HepG2 (cell line): ENCODE results near the gene MZT2A. TPM values are rescaled to one million over a fixed set of nuclear protein-coding genes. Genes with fewer than 3 reads are reported as not detected.
"Not testable (repeated sequence)": the region's sequence is repeated elsewhere in the genome, so short reads cannot be mapped to it uniquely, and the experiment has no call there.

Experiments used
- ATAC-seq: fragments of 200-7000 bp; cut with Tn5 transposase; 3 replicates; pipeline ENCODE4 v1.9.1; 2020; ENCODE audit warnings: mild to moderate bottlenecking, moderate library complexity
- BruUV-seq: library from RNA; stranded (reverse); fragments of 400-500 nt; replicated peaks from 2 replicates; lab custom pipeline; 2021; lab: Mats Ljungman, UMichigan
- CTCF ChIA-PET: fragments of 300-600 bp; formaldehyde crosslinking; extraction: SDS; loops from one replicate; lab custom pipeline; 2021; ENCODE audit warnings: low total read pairs, inconsistent platforms, low intra/inter-chr PET ratio; lab: Yijun Ruan, JAX
- POLR2A ChIA-PET: fragments of 350-600 bp; sonication (Branson Sonifier 250); formaldehyde crosslinking; loops from one replicate; lab custom pipeline; 2020; ENCODE audit warnings: antibody characterized with exemption, inconsistent platforms; lab: Yijun Ruan, JAX
- DNase-seq: peaks from one replicate; pipeline ENCODE4 v3.0.0-alpha.2; 2015; ENCODE audit warnings: low spot score
- FAIRE-seq: peaks from 3 replicates; lab custom pipeline; 2011; peaks lifted over from hg19 to GRCh38; lab: Jason Lieb, UNC
- H2AFZ ChIP-seq: one replicate; pipeline ENCODE4 v1.6.1; 2011; ENCODE audit warnings: low read length, inconsistent platforms
- H3K27ac ChIP-seq: fragments of 300-600 bp; 3 replicates; pipeline ENCODE4 v1.8.0; 2011; ENCODE audit warnings: mixed run types, mild to moderate bottlenecking, mixed read lengths, low read length, inconsistent platforms; ENCODE audit not compliant: insufficient read depth; ENCODE audit errors: extremely low read length
- H3K27me3 ChIP-seq, 2 experiments: fragments of 200-600 bp in 1 of 2; 2 replicates in 1 of 2; 3 replicates in 1 of 2; pipeline versions ENCODE4 v1.6.0 to v1.8.0; 2011; ENCODE audit warnings: low read length in 2 of 2, mild to moderate bottlenecking in 2 of 2, moderate library complexity in 2 of 2, inconsistent platforms in 1 of 2; ENCODE audit not compliant: insufficient read depth in 2 of 2, control insufficient read depth in 1 of 2
- H3K36me3 ChIP-seq, 2 experiments: fragments of 200-600 bp in 1 of 2; replicated peaks in 1 of 2; 2 replicates in 1 of 2; 3 replicates in 1 of 2; pipeline versions ENCODE4 v1.5.1 to v1.8.0; 2011; ENCODE audit warnings: low read length in 2 of 2, inconsistent platforms in 1 of 2; ENCODE audit not compliant: insufficient read depth in 2 of 2, control insufficient read depth in 1 of 2
- H3K4me1 ChIP-seq: 2 replicates; pipeline ENCODE4 v1.5.1; 2012; ENCODE audit warnings: low read length, inconsistent platforms; ENCODE audit not compliant: insufficient read depth
- H3K4me2 ChIP-seq: 2 replicates; pipeline ENCODE4 v1.6.0; 2011; ENCODE audit warnings: low read depth, low read length, inconsistent platforms
- H3K4me3 ChIP-seq, 3 experiments: fragments of 200-600 bp in 1 of 3; sonication (generic), shearing (Covaris generic) in 1 of 3; replicated peaks in 1 of 3; 2 replicates each; pipeline ENCODE4 v1.5.1; 2011 to 2016; ENCODE audit warnings: low read length in 3 of 3, inconsistent platforms in 2 of 3, low read depth in 2 of 3, mild to moderate bottlenecking in 2 of 3, control low read depth in 1 of 3, mixed read lengths in 1 of 3; ENCODE audit not compliant: insufficient read depth in 1 of 3
- H3K79me2 ChIP-seq: one replicate; pipeline ENCODE4 v1.6.1; 2011; ENCODE audit warnings: low read length, inconsistent platforms; ENCODE audit not compliant: insufficient read depth
- H3K9ac ChIP-seq: 2 replicates; pipeline ENCODE4 v1.6.0; 2011; ENCODE audit warnings: mild to moderate bottlenecking, low read depth, low read length, inconsistent platforms; ENCODE audit not compliant: insufficient read depth
- H3K9me3 ChIP-seq: 2 replicates; pipeline ENCODE4 v1.5.1; 2012; ENCODE audit warnings: mild to moderate bottlenecking, low read length
- H4K20me1 ChIP-seq: 2 replicates; pipeline ENCODE4 v1.6.0; 2011; ENCODE audit warnings: inconsistent platforms, mild to moderate bottlenecking, low read length, moderate library complexity; ENCODE audit not compliant: insufficient read depth
- RBFOX2 ChIP-seq: fragments of 200-400 bp; formaldehyde crosslinking; IDR thresholded peaks from 2 replicates; pipeline ENCODE4 v1.6.1; 2017; ENCODE audit warnings: low read depth, mild to moderate bottlenecking, low read length
- WGBS: methylation state at CpG from one replicate; pipeline ENCODE4 v1.1.6; 2017; ENCODE audit warnings: low lambda C conversion rate; 5-methylcytosine and 5-hydroxymethylcytosine counted together
- in situ Hi-C: cut with HindIII; loops from 2 replicates; pipeline ENCODE4 v1.10.0; 2017; ENCODE audit warnings: low pct_unique_long_range_greater_than_20kb; ENCODE audit not compliant: extremely low pct_ligation_motif_present
- intact Hi-C: fragments of 100-400 bp; cut with micrococcal nuclease; formaldehyde crosslinking; loops from one replicate; pipeline ENCODE4 v1.10.0; 2022; ENCODE audit not compliant: unreplicated experiment
- polyA plus RNA-seq, 8 experiments: library from polyadenylated mRNA; depleted of rRNA in 3 of 8; stranded (reverse) in 7 of 8; unstranded in 1 of 8; fragments of >200 nt; fragmentation: Illumina TruSeq in 4 of 8; extraction: Trizol in 4 of 8; gene quantifications; 2 replicates each; pipeline versions ENCODE4 v1.2.1 to v1.2.3, GENCODE V29; 2011 to 2016; ENCODE audit warnings: low read depth in 4 of 8, missing spikeins in 1 of 8, mixed read lengths in 1 of 8; ENCODE audit not compliant: insufficient read depth in 1 of 8
- total RNA-seq, 5 experiments: library from RNA; depleted of rRNA; stranded (reverse); fragments of >200 nt; fragmentation: Illumina TruSeq; extraction: Trizol; gene quantifications; 2 replicates each; pipeline ENCODE4 v1.2.3, GENCODE V29; 2016; ENCODE audit warnings: low read depth in 1 of 5

Gene MZT2A
- total and polyA plus RNA-seq, 2 of the 13 experiments (the other 11 are each of a cell fraction or from before 2014, with no cell fraction given) = 221 to 349 TPM

DNA sequence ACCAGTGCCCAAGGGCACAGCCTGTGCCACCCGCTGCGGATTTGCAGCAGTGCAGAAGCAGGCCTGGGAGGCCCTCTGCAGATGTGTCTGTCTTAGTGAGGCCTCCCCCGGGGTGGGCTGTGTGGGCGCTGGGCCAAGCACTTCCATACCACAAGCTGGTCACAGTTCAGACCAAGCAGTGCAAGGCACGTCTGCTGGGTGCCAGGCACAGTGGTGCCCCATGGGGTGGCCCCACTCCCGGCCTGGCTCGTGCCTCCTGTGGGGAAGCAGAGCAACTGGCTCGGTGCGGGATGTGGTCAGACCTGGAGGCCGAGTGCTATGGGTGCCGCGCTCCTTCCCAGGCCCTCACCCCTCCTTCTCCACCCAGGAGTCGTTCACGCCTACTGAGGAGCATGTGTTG, 23.0 kb upstream of the MZT2A start:
- H2AFZ ChIP-seq, H3K27ac ChIP-seq, ATAC-seq, H3K79me2 ChIP-seq, BruUV-seq, POLR2A ChIA-PET, DNase-seq, CTCF ChIA-PET, H3K4me2 ChIP-seq, H3K27me3 ChIP-seq, H3K9ac ChIP-seq, FAIRE-seq, intact Hi-C loops, H3K4me3 ChIP-seq, H4K20me1 ChIP-seq, in situ Hi-C loops, H3K4me1 ChIP-seq, H3K9me3 ChIP-seq: not testable (repeated sequence)
- no CpG with 5 or more reads among the region's 14 CpGs for WGBS
- peaks cover 22 to 30% of the 10 kb centered on the region in 2 experiments; a peak in 4 of 5 replicates for H3K36me3 ChIP-seq
- peak; percentile 41; the same call in 1 of the 2 replicates for TF ChIP-seq RBFOX2

DNA sequence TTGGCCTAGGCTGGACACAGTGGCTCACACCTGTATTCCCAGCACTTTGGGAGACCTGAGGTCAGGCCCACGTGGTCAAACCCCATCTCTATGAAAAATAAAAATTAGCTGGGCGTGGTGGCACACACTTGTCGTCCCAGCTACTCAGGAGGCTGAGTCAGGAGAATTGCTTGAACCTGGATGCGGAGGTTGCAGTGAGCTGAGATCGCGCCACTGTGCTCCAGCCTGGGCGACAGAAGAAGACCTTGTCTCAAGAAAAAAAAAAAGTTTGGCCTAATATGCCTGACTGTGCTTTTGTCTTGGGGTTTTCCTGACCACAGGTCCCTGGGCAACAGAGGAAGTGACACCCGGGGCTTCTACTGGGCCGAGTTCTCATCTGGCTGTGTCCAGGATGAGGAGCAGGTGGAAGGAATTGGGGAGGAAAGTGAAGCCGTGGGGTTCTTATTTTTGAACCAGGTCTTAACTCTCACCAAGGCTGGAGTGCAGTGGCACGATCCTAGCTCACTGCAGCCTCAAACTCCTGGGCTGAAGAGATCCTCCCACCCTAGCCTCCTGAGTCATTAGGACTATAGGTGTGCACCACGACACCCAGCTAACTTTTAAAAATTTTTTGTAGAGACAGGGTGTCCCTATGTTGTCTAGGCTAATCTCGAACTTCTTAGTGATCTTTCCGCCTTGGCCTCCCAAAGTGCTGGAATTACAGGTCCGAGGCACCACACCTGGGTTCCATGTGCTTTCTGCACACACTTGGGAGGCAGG, 22.4 kb upstream of the MZT2A start:
- FAIRE-seq, CTCF ChIA-PET, H3K4me1 ChIP-seq, ATAC-seq, H3K79me2 ChIP-seq, H3K9me3 ChIP-seq, H4K20me1 ChIP-seq, H3K4me2 ChIP-seq, H3K27me3 ChIP-seq, DNase-seq, H3K27ac ChIP-seq, H3K4me3 ChIP-seq, H3K9ac ChIP-seq, H2AFZ ChIP-seq, intact Hi-C loops, BruUV-seq, in situ Hi-C loops, POLR2A ChIA-PET: not testable (repeated sequence)
- WGBS = 74% methylated on average over 15 of the region's 15 CpGs
- H3K36me3 ChIP-seq = peaks cover 23 to 31% of the 10 kb centered on the region in 2 experiments; a peak in 4 of 5 replicates

DNA sequence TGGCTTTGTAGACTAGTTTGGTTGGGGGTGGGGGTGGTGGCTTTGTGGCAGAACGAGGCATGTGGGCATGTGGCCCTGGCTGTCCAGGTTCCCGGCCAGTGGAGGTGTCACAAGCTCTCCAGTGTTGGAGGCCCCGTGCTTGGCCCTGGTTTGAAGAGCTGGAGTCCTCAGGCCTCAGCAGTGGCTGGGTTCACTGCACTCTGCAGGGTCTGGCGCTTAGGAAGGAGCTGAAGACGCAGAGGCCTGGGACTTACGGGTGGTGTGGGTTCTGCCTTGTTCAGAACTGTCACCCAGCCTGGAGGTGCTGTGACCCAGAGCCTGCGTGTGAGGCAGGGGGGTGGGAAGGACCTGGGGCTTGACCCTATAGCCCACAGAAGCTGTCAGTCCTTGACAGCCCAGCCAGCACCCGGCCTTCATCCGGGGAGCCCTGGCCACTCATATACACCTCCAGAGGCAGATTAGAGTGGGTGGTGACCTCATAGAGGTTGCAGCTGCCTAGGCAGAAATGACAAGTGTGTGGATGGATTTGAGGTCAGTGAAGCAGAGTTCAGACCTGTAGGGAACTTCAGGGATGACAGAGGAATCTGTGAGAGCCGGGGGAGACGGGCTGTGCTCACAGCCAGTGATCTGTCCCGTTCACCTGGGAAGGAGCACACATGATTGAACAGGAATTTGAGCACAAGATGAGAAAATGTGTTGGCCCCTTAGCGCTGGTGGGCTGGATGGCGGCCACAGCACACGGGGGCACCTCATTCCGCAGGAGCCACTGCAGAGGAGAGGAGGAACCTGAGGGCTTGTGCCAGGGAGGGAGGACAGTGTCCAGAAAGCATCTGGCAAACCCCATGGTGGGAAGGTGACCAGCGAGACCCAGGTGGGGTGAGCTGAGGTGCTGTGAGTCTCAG, 20.0 kb upstream of the MZT2A start:
- H2AFZ ChIP-seq, ATAC-seq, in situ Hi-C loops, POLR2A ChIA-PET, CTCF ChIA-PET, H3K27ac ChIP-seq, intact Hi-C loops, BruUV-seq, FAIRE-seq, H3K9me3 ChIP-seq, H3K4me3 ChIP-seq, H3K9ac ChIP-seq, H3K4me2 ChIP-seq, H3K79me2 ChIP-seq, H3K27me3 ChIP-seq, DNase-seq, H3K4me1 ChIP-seq, H4K20me1 ChIP-seq: not testable (repeated sequence)
- H3K36me3 ChIP-seq = peaks cover 20 to 40% of the 10 kb centered on the region in 2 experiments; a peak in 4 of 5 replicates
- WGBS = 73% methylated on average over 14 of the region's 17 CpGs
